CD14-positive monocyte (primary cell): Measurements from ENCODE around the gene HOXD10. TPM values are rescaled to one million over a fixed set of nuclear protein-coding genes. Genes with fewer than 3 reads are reported as not detected.
A peak's percentile ranks its signal among the peaks of the same experiment; 100 is the strongest.

Experiments
- DNase-seq, 3 donors: peaks; one replicate each; pipeline ENCODE4 v3.0.0-alpha.2; 2011 to 2022
- H2AFZ ChIP-seq: 2 replicates; pipeline ENCODE4 v1.6.0; 2012; ENCODE audit warnings: mild to moderate bottlenecking, low read depth, low read length, inconsistent platforms; ENCODE audit not compliant: insufficient read depth, poor library complexity, severe bottlenecking
- H3K27ac ChIP-seq, 2 donors: 1 replicate in 1 of 2; 2 replicates in 1 of 2; pipeline ENCODE4 v1.5.1; 2012 to 2013; ENCODE audit warnings: low read length in 2 of 2, control low read depth in 1 of 2, inconsistent platforms in 1 of 2, low read depth in 1 of 2, mild to moderate bottlenecking in 1 of 2
- H3K27me3 ChIP-seq, 2 donors: one replicate each; pipeline versions ENCODE4 v1.6.0 to v1.6.1; 2011 to 2013; ENCODE audit warnings: low read length in 2 of 2; ENCODE audit not compliant: control insufficient read depth in 2 of 2, insufficient read depth in 2 of 2
- H3K36me3 ChIP-seq, 2 donors: replicated peaks in 1 of 2; 1 replicate in 1 of 2; 2 replicates in 1 of 2; pipeline versions ENCODE4 v1.5.1 to v1.6.1; 2012 to 2013; ENCODE audit warnings: low read length in 2 of 2, control low read depth in 1 of 2, inconsistent platforms in 1 of 2, mild to moderate bottlenecking in 1 of 2; ENCODE audit not compliant: insufficient read depth in 2 of 2, control insufficient read depth in 1 of 2
- H3K4me1 ChIP-seq, 2 donors: 1 replicate in 1 of 2; 2 replicates in 1 of 2; pipeline versions ENCODE4 v1.5.1 to v1.6.1; 2012 to 2013; ENCODE audit warnings: low read length in 2 of 2, control low read depth in 1 of 2, inconsistent platforms in 1 of 2, mild to moderate bottlenecking in 1 of 2, moderate library complexity in 1 of 2; ENCODE audit not compliant: insufficient read depth in 2 of 2, control insufficient read depth in 1 of 2
- H3K4me2 ChIP-seq: replicated peaks from 2 replicates; pipeline ENCODE3; 2012; ENCODE audit warnings: low read length, moderate library complexity, mild to moderate bottlenecking; ENCODE audit not compliant: poor library complexity, severe bottlenecking; ENCODE audit errors: extremely low read depth
- H3K4me3 ChIP-seq, 3 experiments: fragments of 200-600 bp in 1 of 3; sonication (generic) in 1 of 3; replicated peaks in 1 of 3; 1 replicate in 2 of 3; 2 replicates in 1 of 3; pipeline ENCODE4 v1.5.1; 2011 to 2013; ENCODE audit warnings: low read length in 3 of 3, mild to moderate bottlenecking in 3 of 3, control low read depth in 2 of 3, low read depth in 2 of 3, inconsistent platforms in 1 of 3, moderate library complexity in 1 of 3
- H3K79me2 ChIP-seq: 2 replicates; pipeline ENCODE4 v1.6.0; 2012; ENCODE audit warnings: mild to moderate bottlenecking, control low read depth, inconsistent platforms, low read length, moderate library complexity; ENCODE audit not compliant: insufficient read depth
- H3K9ac ChIP-seq: 2 replicates; pipeline ENCODE4 v1.6.0; 2017; ENCODE audit warnings: low read length, mild to moderate bottlenecking; ENCODE audit not compliant: insufficient read depth, poor library complexity, severe bottlenecking
- H3K9me3 ChIP-seq, 2 donors: replicated peaks in 1 of 2; 1 replicate in 1 of 2; 2 replicates in 1 of 2; pipeline versions ENCODE4 v1.5.1 to v1.6.1; 2012 to 2013; ENCODE audit warnings: low read length in 2 of 2, control low read depth in 1 of 2; ENCODE audit not compliant: control insufficient read depth in 1 of 2, insufficient read depth in 1 of 2
- H4K20me1 ChIP-seq: 2 replicates; pipeline ENCODE4 v1.6.0; 2012; ENCODE audit warnings: mild to moderate bottlenecking, low read length, control low read depth, moderate library complexity; ENCODE audit not compliant: insufficient read depth
- H3K27ac Mint-ChIP-seq, 7 donors: one replicate each; pipeline ENCODE4 v1.8.0; 2020; ENCODE audit warnings: mild to moderate bottlenecking in 7 of 7, mixed read lengths in 7 of 7, moderate library complexity in 6 of 7, inconsistent platforms in 2 of 7
- H3K27me3 Mint-ChIP-seq, 3 donors: one replicate each; pipeline ENCODE4 v1.8.0; 2021 to 2022; ENCODE audit warnings: low read depth in 3 of 3, mild to moderate bottlenecking in 3 of 3, mixed read lengths in 3 of 3, moderate library complexity in 3 of 3, inconsistent platforms in 1 of 3
- H3K36me3 Mint-ChIP-seq, 2 donors: one replicate each; pipeline ENCODE4 v1.8.0; 2020; ENCODE audit warnings: mixed read lengths in 2 of 2, inconsistent platforms in 1 of 2, mild to moderate bottlenecking in 1 of 2
- H3K4me1 Mint-ChIP-seq: one replicate; pipeline ENCODE4 v1.8.0; 2020; ENCODE audit warnings: mild to moderate bottlenecking, mixed read lengths
- H3K4me3 Mint-ChIP-seq, 2 donors: one replicate each; pipeline ENCODE4 v1.8.0; 2020; ENCODE audit warnings: mild to moderate bottlenecking in 2 of 2, mixed read lengths in 2 of 2, moderate library complexity in 1 of 2
- H3K9me3 Mint-ChIP-seq, 7 donors: one replicate each; pipeline ENCODE4 v1.8.0; 2020 to 2022; ENCODE audit warnings: mixed read lengths in 7 of 7, mild to moderate bottlenecking in 6 of 7, moderate library complexity in 6 of 7, inconsistent platforms in 2 of 7
- WGBS: methylation state at CpG from one replicate; pipeline ENCODE4 v1.1.5; 2013; ENCODE audit warnings: missing lambda C conversion rate; ENCODE audit not compliant: insufficient coverage; 5-methylcytosine and 5-hydroxymethylcytosine counted together
- intact Hi-C, 2 donors: fragments of 100-400 bp; cut with micrococcal nuclease; formaldehyde crosslinking; loops; one replicate each; pipeline versions ENCODE4 v1.15.0 to v1.15.1; 2023
- polyA plus RNA-seq, 3 donors: library from polyadenylated mRNA; depleted of rRNA in 1 of 3; unstranded in 2 of 3; stranded (reverse) in 1 of 3; fragments of 300-500 nt in 2 of 3; fragments of >200 nt in 1 of 3; fragmentation: Illumina TruSeq in 2 of 3; gene quantifications; 1 replicate in 2 of 3; 2 replicates in 1 of 3; pipeline ENCODE4 v1.2.3, GENCODE V29; 2012 to 2021
- TF ChIP-seq, protein P1 (sequence below): fragments of 200-600 bp; IDR thresholded peaks from one replicate; pipeline ENCODE4 v1.8.0; 2022; ENCODE audit warnings: antibody characterized with exemption, mild to moderate bottlenecking

HOXD10 gene
- polyA plus RNA-seq, 3 donors: not detected

DNA sequence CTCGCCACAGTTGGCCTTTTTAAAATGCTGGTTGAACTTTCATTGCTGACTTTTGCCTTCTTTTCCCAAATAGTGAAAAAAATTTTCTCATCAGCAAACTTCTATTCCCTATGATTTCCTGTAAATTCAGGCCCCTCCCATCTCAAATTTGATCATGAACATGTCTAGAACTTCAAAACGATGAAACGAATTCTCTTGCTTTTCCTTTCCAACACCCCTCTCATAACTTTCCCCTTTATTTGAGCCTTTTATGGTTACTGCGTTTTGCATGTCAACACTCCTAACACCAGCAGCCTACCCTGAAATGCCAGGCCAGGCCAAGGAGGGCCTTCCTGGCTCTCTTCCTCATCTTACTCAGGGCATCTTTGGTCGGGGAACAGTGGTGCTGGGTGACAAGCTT lies 25.7 kb upstream of the HOXD10 start:
- H3K27ac Mint-ChIP-seq: no peak overlapping the region
- Histone ChIP-seq H2AFZ (no peak overlapping the region), H3K4me2 (no peak overlapping the region), H3K36me3 (no peaks in the 10 kb centered on the region), H3K4me3 (no peak overlapping the region), H3K4me1 (peaks cover 14 to 22% of the 10 kb centered on the region in 2 donors), H3K27me3 (peaks cover 91 to 94% of the 10 kb centered on the region in 2 donors), H4K20me1 (no peaks in the 10 kb centered on the region), H3K9me3 (peaks cover 0 to 84% of the 10 kb centered on the region in 2 donors), H3K79me2 (no peaks in the 10 kb centered on the region), H3K27ac (no peak overlapping the region), H3K9ac (no peak overlapping the region)
- H3K9me3 Mint-ChIP-seq: peaks cover 0 to 43% (median 28%) of the 10 kb centered on the region in 7 donors
- DNase-seq: no peak
- H3K4me3 Mint-ChIP-seq: peak overlapping the region in 1 of 2 donors; percentile 98
- H3K27me3 Mint-ChIP-seq: peaks cover 93 to 98% (median 95%) of the 10 kb centered on the region in 3 donors
- intact Hi-C loops: loop anchor here (10.0 kb wide), 2 partner anchors 406 to 1756 kb away; partner anchors contain the start of gene SP9 (in 1 of the 2)
- 63% methylated on average over 1 of the region's 5 CpGs for WGBS
- peaks cover 26% of the 10 kb centered on the region for H3K4me1 Mint-ChIP-seq
- TF ChIP-seq, protein P1, sequence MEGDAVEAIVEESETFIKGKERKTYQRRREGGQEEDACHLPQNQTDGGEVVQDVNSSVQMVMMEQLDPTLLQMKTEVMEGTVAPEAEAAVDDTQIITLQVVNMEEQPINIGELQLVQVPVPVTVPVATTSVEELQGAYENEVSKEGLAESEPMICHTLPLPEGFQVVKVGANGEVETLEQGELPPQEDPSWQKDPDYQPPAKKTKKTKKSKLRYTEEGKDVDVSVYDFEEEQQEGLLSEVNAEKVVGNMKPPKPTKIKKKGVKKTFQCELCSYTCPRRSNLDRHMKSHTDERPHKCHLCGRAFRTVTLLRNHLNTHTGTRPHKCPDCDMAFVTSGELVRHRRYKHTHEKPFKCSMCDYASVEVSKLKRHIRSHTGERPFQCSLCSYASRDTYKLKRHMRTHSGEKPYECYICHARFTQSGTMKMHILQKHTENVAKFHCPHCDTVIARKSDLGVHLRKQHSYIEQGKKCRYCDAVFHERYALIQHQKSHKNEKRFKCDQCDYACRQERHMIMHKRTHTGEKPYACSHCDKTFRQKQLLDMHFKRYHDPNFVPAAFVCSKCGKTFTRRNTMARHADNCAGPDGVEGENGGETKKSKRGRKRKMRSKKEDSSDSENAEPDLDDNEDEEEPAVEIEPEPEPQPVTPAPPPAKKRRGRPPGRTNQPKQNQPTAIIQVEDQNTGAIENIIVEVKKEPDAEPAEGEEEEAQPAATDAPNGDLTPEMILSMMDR: no peak
- peaks cover 0 to 19% of the 10 kb centered on the region in 2 donors for H3K36me3 Mint-ChIP-seq

DNA sequence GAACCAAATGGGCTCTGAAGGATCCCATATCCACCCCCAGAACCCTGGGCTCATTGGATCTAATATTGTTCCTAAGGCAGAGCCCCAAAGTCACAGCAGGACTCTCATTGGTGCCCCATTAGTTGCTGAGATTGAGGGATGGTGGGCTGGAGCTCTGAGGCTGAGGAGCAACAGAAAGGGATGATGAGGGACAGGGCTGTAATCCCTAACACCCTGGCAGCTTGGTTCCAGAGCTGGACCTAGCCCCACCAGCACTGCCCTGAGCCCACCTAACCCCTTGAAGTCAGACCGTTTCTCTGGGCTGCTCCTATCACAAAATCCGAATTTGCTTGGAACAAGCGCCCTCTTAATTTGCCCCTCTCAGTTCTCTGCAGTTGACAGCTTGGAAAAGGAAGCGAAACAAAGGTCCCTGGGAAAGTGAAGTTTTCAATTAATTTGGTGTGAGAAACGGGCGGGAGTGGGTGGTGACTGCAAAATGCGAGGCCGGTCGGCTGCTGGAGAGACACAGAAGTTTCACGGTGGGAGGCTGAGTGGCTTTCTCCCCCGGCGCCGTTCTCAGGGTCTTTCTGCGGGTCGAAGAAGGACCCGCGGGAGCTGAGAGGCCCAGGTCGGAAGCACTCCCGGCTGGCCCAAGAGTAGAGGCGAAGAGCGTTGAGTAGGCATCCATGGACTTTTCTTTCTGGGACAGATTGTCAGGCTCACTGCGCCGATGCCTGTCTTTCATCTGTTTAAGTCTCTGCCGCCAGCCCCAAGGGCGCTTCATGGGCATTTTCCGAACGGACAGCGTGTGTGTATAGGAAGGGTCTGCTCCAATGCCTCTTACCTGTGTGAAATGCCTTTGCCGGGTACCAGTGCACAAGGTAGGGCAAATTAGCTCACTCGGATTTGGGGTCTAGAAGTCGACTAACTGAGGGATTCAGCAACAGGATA lies 25.0 kb upstream of the HOXD10 start:
- peaks cover 0 to 19% of the 10 kb centered on the region in 2 donors for H3K36me3 Mint-ChIP-seq
- Histone ChIP-seq H3K4me3 (no peak overlapping the region), H4K20me1 (no peaks in the 10 kb centered on the region), H3K36me3 (no peaks in the 10 kb centered on the region), H3K79me2 (no peaks in the 10 kb centered on the region), H3K9ac (no peak overlapping the region), H3K4me1 (peaks cover 17 to 24% of the 10 kb centered on the region in 2 donors), H3K4me2 (peak overlapping the region; percentile 2), H3K27me3 (peaks cover 91 to 94% of the 10 kb centered on the region in 2 donors), H2AFZ (no peak overlapping the region), H3K27ac (no peak overlapping the region), H3K9me3 (peaks cover 0 to 81% of the 10 kb centered on the region in 2 donors)
- H3K27me3 Mint-ChIP-seq: peaks cover 92 to 97% (median 95%) of the 10 kb centered on the region in 3 donors
- H3K27ac Mint-ChIP-seq: peak overlapping the region in 1 of 7 donors; percentile 57
- intact Hi-C loops: loop anchor here (10.0 kb wide), 2 partner anchors 407 to 1757 kb away; partner anchors contain the start of gene SP9 (in 1 of the 2)
- peaks cover 0 to 42% (median 25%) of the 10 kb centered on the region in 7 donors for H3K9me3 Mint-ChIP-seq
- WGBS: 4% methylated on average over 29 of the region's 31 CpGs
- peaks cover 27% of the 10 kb centered on the region for H3K4me1 Mint-ChIP-seq
- peak overlapping the region in 1 of 2 donors; percentile 98 for H3K4me3 Mint-ChIP-seq
- no peak for DNase-seq
- TF ChIP-seq, protein P1: no peak
